Heart left ventricle (tissue), 16 donors: ENCODE data around the gene PDZD7. TPM values are rescaled to one million over a fixed set of nuclear protein-coding genes. Genes with fewer than 3 reads are reported as not detected.

ENCODE experiments used
- ATAC-seq, 4 donors: fragments of 200-7000 bp; cut with Tn5 transposase; one replicate each; pipeline ENCODE4 v1.9.1; 2020 to 2022; ENCODE audit warnings: moderate library complexity in 4 of 4, mild to moderate bottlenecking in 3 of 4, moderate number of reproducible peaks in 1 of 4
- DNase-seq, 5 donors: peaks; one replicate each; pipeline ENCODE4 v3.0.0-alpha.2; 2020
- H3K27ac ChIP-seq, 12 donors: fragments of 200-600 bp; sonication (generic) in 4 of 12; one replicate each; pipeline versions ENCODE4 v1.5.0 to v1.8.0; 2016 to 2022; ENCODE audit warnings: mild to moderate bottlenecking in 2 of 12
- H3K27me3 ChIP-seq, 9 donors: fragments of 200-600 bp; sonication (generic) in 2 of 9; one replicate each; pipeline versions ENCODE4 v1.5.1 to v1.8.0; 2016 to 2022; ENCODE audit warnings: mild to moderate bottlenecking in 3 of 9
- H3K36me3 ChIP-seq, 9 donors: fragments of 200-600 bp; sonication (generic) in 2 of 9; one replicate each; pipeline versions ENCODE4 v1.5.0 to v1.8.0; 2018 to 2022; ENCODE audit warnings: mild to moderate bottlenecking in 2 of 9
- H3K4me1 ChIP-seq, 12 donors: fragments of 200-600 bp; sonication (generic) in 4 of 12; one replicate each; pipeline versions ENCODE4 v1.5.0 to v1.8.0; 2016 to 2022; ENCODE audit warnings: mild to moderate bottlenecking in 3 of 12
- H3K4me3 ChIP-seq, 12 donors: fragments of 200-600 bp; sonication (generic) in 4 of 12; one replicate each; pipeline versions ENCODE4 v1.5.0 to v1.8.0; 2017 to 2022; ENCODE audit warnings: mild to moderate bottlenecking in 9 of 12, moderate library complexity in 4 of 12
- H3K9me3 ChIP-seq, 12 donors: fragments of 200-600 bp; sonication (generic) in 4 of 12; one replicate each; pipeline versions ENCODE4 v1.5.0 to v1.8.0; 2016 to 2022; ENCODE audit warnings: mild to moderate bottlenecking in 1 of 12
- CTCF ChIP-seq, 12 donors: fragments of 200-600 bp; sonication (generic) in 4 of 12; IDR thresholded peaks; one replicate each; pipeline versions ENCODE4 v1.5.0 to v1.8.0; 2018 to 2022; ENCODE audit warnings: antibody characterized with exemption in 12 of 12, mild to moderate bottlenecking in 5 of 12
- POLR2A ChIP-seq, 2 donors: fragments of 450-650 bp; IDR thresholded peaks; one replicate each; pipeline ENCODE4 v1.6.1; 2017; ENCODE audit warnings: antibody characterized with exemption in 2 of 2, mild to moderate bottlenecking in 2 of 2, moderate library complexity in 2 of 2
- WGBS, 4 donors: extraction: QIAGEN DNeasy Blood & Tissue Kit in 2 of 4; methylation state at CpG; one replicate each; pipeline versions ENCODE4 v1.1.5 to v1.1.7; 2013 to 2018; 5-methylcytosine and 5-hydroxymethylcytosine counted together
- intact Hi-C, 10 donors: fragments of 100-400 bp; cut with DNase I; formaldehyde crosslinking; loops; one replicate each; pipeline versions ENCODE4 v1.11.1 to v1.14.2; 2022
- polyA plus RNA-seq, 2 donors: library from polyadenylated mRNA; stranded (reverse); fragments of 200-250 nt; gene quantifications; one replicate each; pipeline ENCODE4 v1.2.3, GENCODE V29; 2013
- total RNA-seq, 9 donors: library from RNA; depleted of rRNA in 2 of 9; stranded (reverse); fragments of >200 nt in 2 of 9; fragmentation: NEBNext Ultra II Directional in 3 of 9; extraction: Animal tissue kit (Norgen Biotek cat#: 25700) in 3 of 9; gene quantifications; one replicate each; pipeline versions ENCODE4 v1.1.0 to v1.2.4, GENCODE V29; 2016 to 2023
- donor health status: ischemic (EF 13 %, LVEDD 7.1; RV severe dilation, severe dysfunction).
- donor health status: healthy with polysubstance abuse.
- donor health status: DM: no; HTN: yes; CAD: no.
- donor health status: DM: no; HTN: no; CAD: no.
- donor health status: ischemic (EF 25% LVEDD 6.9; RV normal size, moderate dysfunction).
- donor health status: ischemic (EF 25% LVEDD 5.7; RV mildly dilated, moderate dysfunction).
- donor health status: healthy.
- donor health status: DM: yes; HTN: yes; CAD: no.
- donor health status: ischemic (EF 35%, LVEDD 5.7; RV mildly dilated, moderate dysfunction).
- donor health status: nonischemic (EF 11% LVEDD 7.7; RV severe dilation, severe dysfunction).
- donor health status: DM: yes; HTN: yes; CAD: no.
- donor health status: PGD.
- donor health status: ischemic (EF 29% LVEDD 5.4; RV normal size, mild dysfunction).
- donor health status: nonischemic (EF 23%, LVEDD 6.1; RV moderate dilation, normal function).

Gene PDZD7
- total and polyA plus RNA-seq, 11 donors, result 0.09 to 0.97 (median 0.30) TPM; not detected in 1

DNA sequence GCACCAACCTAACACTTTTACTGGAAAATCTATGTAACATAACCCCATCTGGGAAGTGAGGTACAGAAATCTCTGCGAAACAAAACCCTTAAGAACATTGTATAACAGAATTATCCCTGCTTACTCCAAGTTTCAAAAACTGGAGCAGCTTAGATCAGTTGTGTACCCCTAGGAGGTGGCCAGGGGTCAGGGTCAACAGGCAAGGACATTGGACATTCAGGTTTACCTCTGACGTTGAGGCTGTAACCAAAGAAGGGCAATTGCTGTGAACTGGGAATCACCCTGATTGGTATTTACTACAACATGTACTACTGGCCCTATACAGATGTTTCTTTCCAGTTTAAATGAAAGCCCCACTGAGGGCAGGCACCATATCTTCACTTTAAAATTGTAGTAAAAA lies 13.2 kb upstream of the PDZD7 start:
- H3K27ac ChIP-seq, result no peak overlapping the region
- H3K4me3 ChIP-seq, result no peak overlapping the region
- intact Hi-C loops, result no loop called here
- peaks cover 14 to 30% (median 24%) of the 10 kb centered on the region in 9 donors for H3K27me3 ChIP-seq
- DNase-seq (peak in 1 of 5 donors; percentile 1), ATAC-seq (no peak)
- H3K36me3 ChIP-seq, result peaks cover 0 to 10% (median 10%) of the 10 kb centered on the region in 9 donors
- no peak for TF ChIP-seq POLR2A (IDR thresholded peaks at IDR 0.05)
- TF ChIP-seq CTCF (IDR thresholded peaks at IDR 0.05), result no peak
- no peaks in the 10 kb centered on the region for H3K9me3 ChIP-seq
- peaks cover 0 to 29% (median 17%) of the 10 kb centered on the region in 12 donors for H3K4me1 ChIP-seq
- WGBS, 4 donors, result 80 to 88% (median 85%) methylated on average over 2 of the region's 2 CpGs

- TF ChIP-seq CTCF (IDR thresholded peaks at IDR 0.05) (no peak), POLR2A (IDR thresholded peaks at IDR 0.05) (no peak)
- peaks cover 0 to 29% (median 17%) of the 10 kb centered on the region in 12 donors for H3K4me1 ChIP-seq
- DNase-seq, result no peak
- 27 to 38% (median 28%) methylated on average over 2 of the region's 2 CpGs for WGBS, 4 donors
- H3K9me3 ChIP-seq, result no peaks in the 10 kb centered on the region
- peaks cover 0 to 18% (median 16%) of the 10 kb centered on the region in 9 donors for H3K36me3 ChIP-seq
- H3K27me3 ChIP-seq, result peaks cover 8 to 22% (median 17%) of the 10 kb centered on the region in 9 donors
- intact Hi-C loops, result loop anchor here in 5 of 10 donors (2.0 kb wide), 2 partner anchors 17 to 23 kb away; partner anchors contain the start of gene KAZALD1 (in 2 of the 5)
- peak overlapping the region; percentile 9 to 79 (median 56) for H3K4me3 ChIP-seq
- ATAC-seq, result no peak
- H3K27ac ChIP-seq, result peak overlapping the region; percentile 26 to 91 (median 85)
These were observed 12.4 kb upstream of the PDZD7 start for GRCh38 chr10:101043363-101043707.

DNA sequence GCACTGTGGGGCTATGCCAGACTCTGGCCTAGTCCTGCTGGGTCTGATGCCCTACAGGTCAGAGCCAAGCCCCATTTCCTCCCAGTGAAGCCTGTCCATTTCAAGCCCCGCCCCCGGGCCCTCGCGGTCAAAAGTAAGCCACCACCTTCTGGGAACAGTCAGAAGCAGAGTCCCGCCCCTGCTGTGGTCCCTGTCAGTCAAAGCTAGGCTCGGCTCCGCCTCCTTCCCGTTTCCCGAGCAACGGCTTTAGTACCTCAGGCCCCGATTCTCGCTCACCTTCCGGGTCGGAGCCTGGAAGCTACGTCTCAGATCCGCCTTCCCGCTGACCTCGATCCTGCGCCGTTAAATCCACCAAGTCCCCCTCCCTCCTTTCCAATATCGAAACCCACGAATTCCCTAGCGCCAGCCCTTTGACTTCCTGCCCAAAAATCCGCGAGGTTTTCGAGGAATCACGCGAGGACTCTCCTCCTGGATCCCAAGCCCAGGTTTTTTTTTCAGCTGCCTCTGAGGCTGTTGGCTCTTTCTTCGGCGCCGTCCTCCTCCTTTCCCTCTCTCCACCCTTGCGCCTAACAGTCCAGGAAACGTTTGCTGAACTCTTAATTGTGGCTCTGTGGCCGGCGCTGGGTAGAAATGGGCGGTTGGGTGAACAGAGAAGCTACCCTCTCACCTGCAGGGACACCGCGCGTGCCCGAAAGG lies 11.9 kb upstream of the PDZD7 start:
- peak overlapping the region; percentile 26 to 91 (median 85) for H3K27ac ChIP-seq
- H3K4me3 ChIP-seq, result peak overlapping the region; percentile 9 to 79 (median 56)
- H3K4me1 ChIP-seq, result peaks cover 0 to 24% (median 17%) of the 10 kb centered on the region in 12 donors
- 3 to 7% (median 5%) methylated on average over 36 to 40 of the region's 40 CpGs for WGBS, 4 donors
- TF ChIP-seq POLR2A (IDR thresholded peaks at IDR 0.05), result peak in 1 of 2 donors; percentile 61
- no peak for TF ChIP-seq CTCF (IDR thresholded peaks at IDR 0.05)
- intact Hi-C loops, result loop anchor here in 5 of 10 donors (2.0 kb wide), 2 partner anchors 18 to 24 kb away; partner anchors contain the start of gene KAZALD1 (in 2 of the 5)
- H3K36me3 ChIP-seq, result peaks cover 0 to 23% (median 21%) of the 10 kb centered on the region in 9 donors
- DNase-seq (peak; percentile 96 to 98 (median 96)), ATAC-seq (peak; percentile 89 to 96 (median 94))
- no peaks in the 10 kb centered on the region for H3K9me3 ChIP-seq
- peaks cover 3 to 17% (median 12%) of the 10 kb centered on the region in 9 donors for H3K27me3 ChIP-seq

DNA sequence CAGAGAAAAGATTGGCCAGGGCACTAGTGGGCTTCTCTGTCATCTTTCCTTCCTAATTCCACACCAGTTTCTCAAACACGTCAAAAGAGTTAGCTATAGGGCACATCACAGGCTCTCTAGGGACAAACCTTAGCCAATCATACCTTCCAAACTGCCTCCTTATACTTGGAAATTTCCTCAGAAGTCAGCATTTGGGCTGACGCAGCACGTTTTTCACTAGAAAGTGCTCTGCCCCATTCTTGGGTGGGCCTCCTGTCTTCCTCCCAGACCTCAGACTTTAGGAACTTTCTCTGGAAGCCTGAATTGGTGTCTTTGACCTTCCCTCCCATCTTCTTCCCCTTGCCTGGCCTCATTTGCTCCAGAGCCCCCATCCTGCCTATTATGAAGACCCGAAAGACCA lies 11.2 kb upstream of the PDZD7 start:
- Histone ChIP-seq H3K4me1 (peaks cover 0 to 24% (median 17%) of the 10 kb centered on the region in 12 donors), H3K4me3 (peak overlapping the region in 11 of 12 donors; percentile 9 to 79 (median 58)), H3K36me3 (peaks cover 0 to 30% (median 28%) of the 10 kb centered on the region in 9 donors), H3K27ac (peak overlapping the region; percentile 26 to 91 (median 85)), H3K9me3 (no peaks in the 10 kb centered on the region), H3K27me3 (peaks cover 0 to 10% (median 5%) of the 10 kb centered on the region in 9 donors)
- no peak for DNase-seq
- no peak for TF ChIP-seq POLR2A (IDR thresholded peaks at IDR 0.05)
- no peak for TF ChIP-seq CTCF (IDR thresholded peaks at IDR 0.05)
- intact Hi-C loops, result loop anchor here in 5 of 10 donors (2.0 kb wide), 2 partner anchors 19 to 25 kb away; partner anchors contain the start of gene KAZALD1 (in 2 of the 5)
- WGBS, 4 donors, result 66 to 86% (median 72%) methylated on average over 4 of the region's 4 CpGs
- no peak for ATAC-seq
